ENCODE results near the gene PCGF3. TPM values are rescaled to one million over a fixed set of nuclear protein-coding genes. Genes with fewer than 3 reads are reported as not detected.

PCGF3 gene
- total RNA-seq, 4 donors from 2014 or later: 54.8 to 123 (median 90.5) TPM

GRCh38 chr4:661881-662761 is 43.5 kb upstream of the PCGF3 start:
- TF ChIP-seq EP300 (IDR thresholded peaks at IDR 0.05): no peak
- no peak for TF ChIP-seq POLR2A (IDR thresholded peaks at IDR 0.05)
- TF ChIP-seq CTCF (IDR thresholded peaks at IDR 0.05): no peak
- Histone ChIP-seq H3K27me3 (peaks cover 0 to 23% of the 10 kb centered on the region in 2 donors), H3K4me1 (peaks cover 0 to 13% (median 0%) of the 10 kb centered on the region in 4 donors), H3K27ac (no peak overlapping the region), H3K9me3 (no peaks in the 10 kb centered on the region), H3K36me3 (no peaks in the 10 kb centered on the region), H3K4me3 (no peak overlapping the region)
- WGBS, 2 donors: 95 to 96% methylated on average over 32 to 42 of the region's 42 CpGs
- DNase-seq (ENCODE audit: low spot score in 2 of 2): no peak

GRCh38 chr4:663046-663437 is 42.6 kb upstream of the PCGF3 start:
- Histone ChIP-seq H3K27me3 (peaks cover 0 to 23% of the 10 kb centered on the region in 2 donors), H3K36me3 (no peaks in the 10 kb centered on the region), H3K4me1 (peaks cover 0 to 13% (median 0%) of the 10 kb centered on the region in 4 donors), H3K27ac (peak overlapping the region in 1 of 4 donors; percentile 59), H3K9me3 (no peaks in the 10 kb centered on the region), H3K4me3 (peak overlapping the region; percentile 48 to 60 (median 54))
- 47 to 54% methylated on average over 20 of the region's 20 CpGs for WGBS, 2 donors
- TF ChIP-seq EP300 (IDR thresholded peaks at IDR 0.05) (no peak), CTCF (IDR thresholded peaks at IDR 0.05) (no peak), POLR2A (IDR thresholded peaks at IDR 0.05) (no peak)
- no peak for DNase-seq (ENCODE audit: low spot score in 2 of 2)

- WGBS, 2 donors: 2 to 3% methylated on average over 28 to 37 of the region's 80 CpGs
- peak overlapping the region; percentile 48 to 60 (median 54) for H3K4me3 ChIP-seq
- peak overlapping the region in 1 of 4 donors; percentile 59 for H3K27ac ChIP-seq
- H3K36me3 ChIP-seq: no peaks in the 10 kb centered on the region
- H3K9me3 ChIP-seq: no peaks in the 10 kb centered on the region
- no peak for DNase-seq (ENCODE audit: low spot score in 2 of 2)
- H3K27me3 ChIP-seq: peaks cover 0 to 23% of the 10 kb centered on the region in 2 donors
- peaks cover 0 to 13% (median 0%) of the 10 kb centered on the region in 4 donors for H3K4me1 ChIP-seq
- TF ChIP-seq EP300 (IDR thresholded peaks at IDR 0.05): no peak
Observed at GRCh38 chr4:663438-664428, 41.9 kb upstream of the PCGF3 start.

- H3K36me3 ChIP-seq: no peaks in the 10 kb centered on the region
- H3K27me3 ChIP-seq: peaks cover 0 to 23% of the 10 kb centered on the region in 2 donors
- H3K4me1 ChIP-seq: peaks cover 0 to 13% (median 0%) of the 10 kb centered on the region in 4 donors
- H3K9me3 ChIP-seq: no peaks in the 10 kb centered on the region
- WGBS, 2 donors: 93% methylated on average over 23 to 24 of the region's 24 CpGs
- no peak overlapping the region for H3K4me3 ChIP-seq
- TF ChIP-seq CTCF (IDR thresholded peaks at IDR 0.05): no peak
- TF ChIP-seq EP300 (IDR thresholded peaks at IDR 0.05): no peak
- no peak for TF ChIP-seq POLR2A (IDR thresholded peaks at IDR 0.05)
- H3K27ac ChIP-seq: no peak overlapping the region
- DNase-seq (ENCODE audit: low spot score in 2 of 2): no peak
Observed at GRCh38 chr4:664713-665231, 40.9 kb upstream of the PCGF3 start.

- Histone ChIP-seq H3K9me3 (no peaks in the 10 kb centered on the region), H3K27ac (no peak overlapping the region), H3K4me3 (no peak overlapping the region), H3K36me3 (peaks cover 0 to 1% (median 0%) of the 10 kb centered on the region in 3 donors), H3K4me1 (peaks cover 0 to 13% (median 0%) of the 10 kb centered on the region in 4 donors), H3K27me3 (peaks cover 0 to 23% of the 10 kb centered on the region in 2 donors)
- WGBS, 2 donors: 87 to 91% methylated on average over 5 to 12 of the region's 12 CpGs
- TF ChIP-seq EP300 (IDR thresholded peaks at IDR 0.05): no peak
- no peak for TF ChIP-seq POLR2A (IDR thresholded peaks at IDR 0.05)
- TF ChIP-seq CTCF (IDR thresholded peaks at IDR 0.05): no peak
- no peak for DNase-seq (ENCODE audit: low spot score in 2 of 2)
Observed at GRCh38 chr4:665381-665750, 40.3 kb upstream of the PCGF3 start.

Data from tibial nerve (tissue), 4 donors.